Bronchus fibroblast of lung (primary cell): Measurements from ENCODE around the gene CAV3. TPM values are rescaled to one million over a fixed set of nuclear protein-coding genes. Genes with fewer than 3 reads are reported as not detected.

Source experiments
- total RNA-seq: library from RNA; depleted of rRNA; stranded (reverse); fragments of >200 nt; gene quantifications from 2 replicates; pipeline ENCODE4 v1.2.3, GENCODE V29; 2015

CAV3 gene
- total RNA-seq: not detected in 2 replicates

DNA sequence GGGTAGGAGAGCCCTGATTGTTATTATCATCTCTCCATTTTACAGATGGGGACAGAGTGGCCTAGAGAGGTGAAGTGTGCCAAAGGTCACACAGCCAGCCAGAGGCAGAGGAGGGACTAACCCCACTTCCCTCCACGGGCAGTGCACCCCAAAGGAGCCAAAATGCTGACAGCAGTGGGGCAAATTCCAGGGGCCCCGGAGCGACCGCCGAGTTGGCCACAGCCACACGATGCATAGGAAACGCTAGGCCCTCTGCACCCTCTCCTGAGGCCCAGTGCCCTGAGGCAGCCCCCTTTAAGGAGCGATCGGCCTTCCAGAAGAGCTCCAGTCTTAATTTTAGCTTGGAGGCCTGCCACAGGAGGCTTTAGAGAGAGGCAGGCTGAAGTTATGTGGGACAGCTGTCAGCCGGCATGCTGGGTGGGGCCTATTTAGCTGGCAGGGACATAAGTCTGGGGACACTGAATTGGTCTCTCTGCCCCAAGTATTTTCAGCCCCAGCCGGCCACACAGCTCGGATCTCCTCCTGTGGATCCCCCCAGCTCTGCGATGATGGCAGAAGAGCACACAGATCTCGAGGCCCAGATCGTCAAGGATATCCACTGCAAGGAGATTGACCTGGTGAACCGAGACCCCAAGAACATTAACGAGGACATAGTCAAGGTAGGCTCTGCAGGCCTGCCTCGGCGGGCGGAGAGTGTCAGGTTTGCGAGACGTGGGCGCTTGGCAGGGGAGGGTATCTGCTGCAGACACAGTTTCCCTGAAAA, at the start of gene CAV3:
TSS of gene CAV3 (plus strand) at position 471 of the 763 bp plus-strand sequence. CDS start at position 546, 75 bp downstream.

DNA sequence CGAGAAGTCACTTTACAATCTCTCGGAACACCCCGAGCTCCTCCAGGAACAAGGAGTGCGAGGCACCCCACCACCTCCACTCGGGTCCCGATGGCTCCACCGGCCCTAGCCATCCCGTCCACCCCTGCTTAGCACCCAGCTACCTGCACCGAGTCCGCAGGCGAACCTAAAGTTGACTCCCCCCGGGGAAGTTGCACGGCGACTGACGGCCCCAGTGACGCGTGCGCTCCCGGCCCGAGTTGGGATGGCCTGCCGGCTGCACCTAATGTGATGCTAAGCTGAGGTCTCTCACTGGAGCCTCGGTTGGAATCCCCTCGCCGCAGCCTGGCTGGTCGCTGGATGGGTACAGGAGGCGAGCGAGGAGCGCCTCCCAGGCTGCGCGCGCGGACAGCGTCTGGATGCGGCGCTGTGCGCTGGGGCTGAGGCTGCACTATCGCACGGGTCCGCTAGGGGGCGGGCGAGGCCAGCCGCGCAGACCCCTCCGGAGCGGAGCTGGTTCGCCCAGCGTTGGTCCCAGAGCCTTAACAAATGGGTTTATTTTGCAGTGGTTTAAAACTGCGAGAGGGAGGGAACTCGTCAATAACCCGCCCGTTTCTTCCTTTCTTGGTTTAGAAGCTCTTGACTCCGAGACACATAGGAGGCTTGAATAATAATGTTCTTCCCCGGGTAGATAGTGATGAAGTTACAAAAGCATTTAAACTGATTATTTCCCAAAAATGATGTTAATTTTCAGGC, 35.7 kb downstream of the CAV3 start, which contains the start of gene OXTR:
TSS of gene OXTR (minus strand) at position 526 of the 735 bp plus-strand sequence. CDS start 1,426 bp downstream, outside the sequence.

Other genes starting within 250 kb of the CAV3 start
- gene LMCD1, start 232.0 kb upstream of the CAV3 start, total RNA-seq: 73.6 and 87.3 TPM in 2 replicates
- gene SSUH2, start 89.0 kb upstream of the CAV3 start, total RNA-seq: under 0.01 TPM in 1 of 2 replicates, not detected in the other
- 7.3 and 7.6 TPM in 2 replicates for gene OXTR, start 35.8 kb downstream of the CAV3 start, total RNA-seq
- gene RAD18, start 229.7 kb downstream of the CAV3 start, total RNA-seq: 8.9 and 11.3 TPM in 2 replicates